Omental fat pad (tissue), 4 donors: Measurements from ENCODE around the gene PRIMPOL. TPM values are rescaled to one million over a fixed set of nuclear protein-coding genes. Genes with fewer than 3 reads are reported as not detected.

Experiments
- ATAC-seq: fragments of 150-250 bp; one replicate; pipeline ENCODE4 v1.9.1; 2016; ENCODE audit warnings: mild to moderate bottlenecking, moderate library complexity; ENCODE audit not compliant: low FRiP score
- DNase-seq: peaks from one replicate; pipeline ENCODE4 v3.0.0-alpha.2; 2019; ENCODE audit warnings: low spot score
- CTCF ChIP-seq, 3 donors: fragments of 450-650 bp; IDR thresholded peaks; one replicate each; pipeline ENCODE4 v1.5.1; 2016 to 2017; ENCODE audit warnings: antibody characterized with exemption in 3 of 3, mild to moderate bottlenecking in 3 of 3, moderate library complexity in 2 of 3
- total RNA-seq, 4 donors: library from RNA; depleted of rRNA; stranded (reverse); fragments of >200 nt; gene quantifications; one replicate each; pipeline ENCODE4 v1.1.0, GENCODE V29; 2016

The PRIMPOL gene
- total RNA-seq, 4 donors from 2014 or later = 8.2 to 23.0 (median 13.7) TPM

- no peak for TF ChIP-seq CTCF (IDR thresholded peaks at IDR 0.05)
- DNase-seq = no peak
- ATAC-seq = no peak
These were observed 21.6 kb downstream of the PRIMPOL start for GRCh38 chr4:184671101-184671500.

GRCh38 chr4:184672741-184673140 lies 23.2 kb downstream of the PRIMPOL start:
- no peak for TF ChIP-seq CTCF (IDR thresholded peaks at IDR 0.05)
- DNase-seq (no peak), ATAC-seq (no peak)

- no peak for DNase-seq
- no peak for TF ChIP-seq CTCF (IDR thresholded peaks at IDR 0.05)
- no peak for ATAC-seq
These were observed 24.5 kb downstream of the PRIMPOL start for GRCh38 chr4:184674011-184674410.

GRCh38 chr4:184675018-184675417 lies 25.5 kb downstream of the PRIMPOL start:
- ATAC-seq = no peak
- no peak for TF ChIP-seq CTCF (IDR thresholded peaks at IDR 0.05)
- no peak for DNase-seq

GRCh38 chr4:184675821-184676492 lies 26.4 kb downstream of the PRIMPOL start:
- no peak for TF ChIP-seq CTCF (IDR thresholded peaks at IDR 0.05)
- ATAC-seq (no peak), DNase-seq (no peak)

GRCh38 chr4:184680698-184681097 lies 31.2 kb downstream of the PRIMPOL start:
- no peak for DNase-seq
- TF ChIP-seq CTCF (IDR thresholded peaks at IDR 0.05) = no peak
- ATAC-seq = peak; percentile 32

- ATAC-seq (no peak), DNase-seq (no peak)
- no peak for TF ChIP-seq CTCF (IDR thresholded peaks at IDR 0.05)
These were observed 32.4 kb downstream of the PRIMPOL start for GRCh38 chr4:184681916-184682315.
